ENCODE measurements around the gene ELOVL5. TPM values are rescaled to one million over a fixed set of nuclear protein-coding genes. Genes with fewer than 3 reads are reported as not detected.

Gene ELOVL5
- total and polyA plus RNA-seq, 7 experiments from 2014 or later, result 40.9 to 124 (median 66.6) TPM

DNA sequence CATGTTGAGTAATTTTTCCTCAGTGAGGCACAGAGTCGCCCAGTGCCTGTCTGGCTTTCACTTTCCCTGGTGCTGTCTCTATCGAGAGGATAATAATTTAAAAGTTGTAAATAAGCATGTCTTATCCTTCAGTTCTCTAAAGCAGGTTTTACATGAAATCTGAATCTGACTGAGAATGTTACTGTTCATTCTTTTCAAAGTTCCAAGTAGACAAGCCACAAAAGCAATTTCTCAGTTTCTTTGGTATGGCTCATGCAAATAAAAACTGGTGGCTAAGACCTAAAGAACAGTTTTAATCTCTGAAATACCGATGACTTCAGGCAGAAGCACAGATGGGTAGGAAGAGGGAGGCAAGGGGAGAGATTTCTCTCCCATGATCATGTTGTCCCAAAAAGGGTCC, 112.5 kb downstream of the ELOVL5 start:
- intact Hi-C loops (cut with micrococcal nuclease), result no loop called here
- Histone ChIP-seq H3K36me3 (ENCODE audit: control insufficient read depth in 2 of 3, insufficient read depth in 3 of 3, low read length in 3 of 3) (no peaks in the 10 kb centered on the region), H3K9me3 (ENCODE audit: control insufficient read depth in 2 of 3, low read length in 3 of 3) (no peaks in the 10 kb centered on the region), H3K27ac (ENCODE audit: low read depth, low read length) (no peak overlapping the region), H3K27me3 (ENCODE audit: control insufficient read depth in 2 of 2, insufficient read depth in 2 of 2, low read length in 2 of 2) (no peaks in the 10 kb centered on the region), H3K4me3 (ENCODE audit: low read length) (no peak overlapping the region), H3K4me1 (ENCODE audit: control insufficient read depth in 2 of 2, insufficient read depth in 2 of 2, low read length in 2 of 2) (peaks cover 10 to 11% of the 10 kb centered on the region in 2 donors)
- peaks cover 13 to 32% (median 21%) of the 10 kb centered on the region in 7 donors for H3K4me1 Mint-ChIP-seq
- DNase-seq (no peak), ATAC-seq (no peak)
- peaks cover 0 to 14% (median 0%) of the 10 kb centered on the region in 5 donors for H3K36me3 Mint-ChIP-seq
- POLR2A ChIA-PET, result no interaction called here
- H3K27ac Mint-ChIP-seq, result peak overlapping the region in 2 of 9 donors; percentile 14 to 24
- H3K9me3 Mint-ChIP-seq, result peaks cover 0 to 12% (median 2%) of the 10 kb centered on the region in 11 donors
- H3K4me3 Mint-ChIP-seq, result peak overlapping the region in 1 of 10 donors; percentile 16
- H3K27me3 Mint-ChIP-seq, result no peaks in the 10 kb centered on the region
- CTCF ChIA-PET, result no interaction called here

DNA sequence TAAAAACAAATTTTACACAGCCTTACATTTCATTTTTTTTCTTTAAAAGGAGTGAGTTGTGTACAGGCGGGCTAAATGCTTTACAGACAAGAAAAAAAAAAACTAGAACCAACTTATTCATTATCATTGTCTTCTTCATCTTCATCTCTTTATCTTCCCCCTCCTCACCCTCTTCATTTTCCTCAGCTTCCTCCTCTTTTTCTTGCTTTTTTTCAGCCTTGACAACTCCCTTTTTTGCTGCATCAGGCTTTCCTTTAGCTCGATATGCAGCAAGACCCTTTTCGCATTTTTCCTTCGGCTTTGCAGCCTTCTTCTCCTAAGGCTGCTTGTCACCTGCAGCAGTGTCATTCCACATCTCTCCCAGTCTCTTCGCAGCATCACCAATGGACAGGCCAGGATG, 113.2 kb downstream of the ELOVL5 start:
- Mint-ChIP-seq H3K36me3 (peaks cover 0 to 10% (median 0%) of the 10 kb centered on the region in 5 donors), H3K4me1 (peaks cover 5 to 25% (median 13%) of the 10 kb centered on the region in 7 donors), H3K27ac (peak overlapping the region in 2 of 9 donors; percentile 24 to 29), H3K9me3 (peaks cover 0 to 9% (median under 1%) of the 10 kb centered on the region in 11 donors), H3K4me3 (no peak overlapping the region), H3K27me3 (no peaks in the 10 kb centered on the region)
- ATAC-seq (no peak), DNase-seq (no peak)
- H3K4me3 ChIP-seq (ENCODE audit: low read length), result no peak overlapping the region
- POLR2A ChIA-PET, result no interaction called here
- no peaks in the 10 kb centered on the region for H3K9me3 ChIP-seq (ENCODE audit: control insufficient read depth in 2 of 3, low read length in 3 of 3)
- CTCF ChIA-PET, result no interaction called here
- H3K27me3 ChIP-seq (ENCODE audit: control insufficient read depth in 2 of 2, insufficient read depth in 2 of 2, low read length in 2 of 2), result no peaks in the 10 kb centered on the region
- H3K4me1 ChIP-seq (ENCODE audit: control insufficient read depth in 2 of 2, insufficient read depth in 2 of 2, low read length in 2 of 2), result peaks cover 4 to 14% of the 10 kb centered on the region in 2 donors
- intact Hi-C loops (cut with micrococcal nuclease), result no loop called here
- no peak overlapping the region for H3K27ac ChIP-seq (ENCODE audit: low read depth, low read length)
- H3K36me3 ChIP-seq (ENCODE audit: control insufficient read depth in 2 of 3, insufficient read depth in 3 of 3, low read length in 3 of 3), result no peaks in the 10 kb centered on the region

DNA sequence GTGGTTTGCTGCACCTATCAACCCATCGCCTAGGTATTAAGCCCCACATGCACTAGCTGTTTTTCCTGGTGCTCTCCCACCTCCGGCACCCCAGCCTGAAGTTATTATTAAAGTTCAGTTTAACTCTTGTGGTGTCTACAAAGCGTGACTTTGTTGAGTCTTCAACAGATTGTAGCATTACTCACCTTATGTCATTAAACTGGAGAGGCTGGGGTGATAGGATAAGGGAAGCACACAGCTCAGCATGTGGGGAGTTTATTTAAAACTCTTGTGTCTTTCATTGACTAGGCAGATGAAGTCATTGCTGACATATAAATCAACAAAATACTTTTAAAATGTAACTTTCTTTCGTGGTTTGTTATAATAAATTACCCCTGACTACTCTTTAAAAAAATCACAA, 115.4 kb downstream of the ELOVL5 start:
- Mint-ChIP-seq H3K27ac (no peak overlapping the region), H3K9me3 (peaks cover 0 to 2% (median 0%) of the 10 kb centered on the region in 11 donors), H3K4me1 (peaks cover 0 to 17% (median 9%) of the 10 kb centered on the region in 7 donors), H3K27me3 (no peaks in the 10 kb centered on the region), H3K4me3 (no peak overlapping the region), H3K36me3 (peaks cover 0 to 3% (median 0%) of the 10 kb centered on the region in 5 donors)
- POLR2A ChIA-PET, result no interaction called here
- Histone ChIP-seq H3K27ac (ENCODE audit: low read depth, low read length) (no peak overlapping the region), H3K9me3 (ENCODE audit: control insufficient read depth in 2 of 3, low read length in 3 of 3) (no peaks in the 10 kb centered on the region), H3K4me1 (ENCODE audit: control insufficient read depth in 2 of 2, insufficient read depth in 2 of 2, low read length in 2 of 2) (peaks cover 0 to 14% of the 10 kb centered on the region in 2 donors), H3K27me3 (ENCODE audit: control insufficient read depth in 2 of 2, insufficient read depth in 2 of 2, low read length in 2 of 2) (no peaks in the 10 kb centered on the region), H3K36me3 (ENCODE audit: control insufficient read depth in 2 of 3, insufficient read depth in 3 of 3, low read length in 3 of 3) (no peaks in the 10 kb centered on the region), H3K4me3 (ENCODE audit: low read length) (no peak overlapping the region)
- CTCF ChIA-PET, result no interaction called here
- ATAC-seq (no peak), DNase-seq (no peak)
- intact Hi-C loops (cut with micrococcal nuclease), result no loop called here

DNA sequence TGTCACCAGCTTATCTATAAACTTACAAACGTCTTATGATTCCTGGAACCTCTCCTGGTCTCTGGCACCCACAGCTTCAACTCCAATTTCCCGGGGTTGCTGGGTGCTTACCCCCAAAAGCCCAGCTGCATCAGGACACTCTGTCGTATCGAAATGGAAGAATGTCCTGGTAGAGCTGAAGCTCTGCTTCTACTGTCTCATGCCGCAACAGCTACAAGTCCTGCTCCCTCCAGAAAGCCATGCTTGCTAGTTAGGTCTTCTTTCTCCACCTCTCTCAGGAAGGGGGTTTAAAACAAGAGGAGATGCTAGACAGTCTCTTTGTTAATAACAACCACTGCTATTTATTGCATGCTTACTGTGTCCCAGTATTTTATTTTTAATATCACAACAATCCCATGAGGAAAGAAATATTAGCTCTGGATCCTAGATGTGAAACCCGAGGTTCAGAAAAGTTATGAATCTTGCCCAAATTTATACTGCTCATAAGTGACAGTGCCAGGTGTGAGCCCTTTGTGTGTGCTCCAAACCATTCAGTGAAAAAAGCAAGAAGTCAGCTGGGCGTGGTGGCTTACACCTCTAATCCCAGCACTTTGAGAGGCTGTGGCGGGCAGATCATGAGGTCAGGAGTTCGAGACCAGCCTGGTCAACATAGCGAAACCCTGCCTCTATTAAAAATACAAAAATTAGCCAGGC, 117.8 kb downstream of the ELOVL5 start:
- H3K27me3 ChIP-seq (ENCODE audit: control insufficient read depth in 2 of 2, insufficient read depth in 2 of 2, low read length in 2 of 2), result no peaks in the 10 kb centered on the region
- no peak overlapping the region for H3K4me3 ChIP-seq (ENCODE audit: low read length)
- H3K36me3 ChIP-seq (ENCODE audit: control insufficient read depth in 2 of 3, insufficient read depth in 3 of 3, low read length in 3 of 3), result no peaks in the 10 kb centered on the region
- ChIA-PET POLR2A (no interaction called here), CTCF (interaction anchor here (0.6 kb wide), 1 partner anchor 37 kb away, joined by 4 read pairs; no protein-coding TSS in a partner anchor)
- H3K36me3 Mint-ChIP-seq, result no peaks in the 10 kb centered on the region
- DNase-seq, result no peak
- H3K27ac ChIP-seq (ENCODE audit: low read depth, low read length), result no peak overlapping the region
- no peak for ATAC-seq
- peaks cover 0 to 14% of the 10 kb centered on the region in 2 donors for H3K4me1 ChIP-seq (ENCODE audit: control insufficient read depth in 2 of 2, insufficient read depth in 2 of 2, low read length in 2 of 2)
- intact Hi-C loops (cut with micrococcal nuclease), result no loop called here
- H3K27ac Mint-ChIP-seq, result no peak overlapping the region
- no peaks in the 10 kb centered on the region for H3K27me3 Mint-ChIP-seq
- H3K4me1 Mint-ChIP-seq, result peaks cover 0 to 9% (median 6%) of the 10 kb centered on the region in 7 donors
- H3K4me3 Mint-ChIP-seq, result no peak overlapping the region
- H3K9me3 Mint-ChIP-seq, result no peaks in the 10 kb centered on the region
- H3K9me3 ChIP-seq (ENCODE audit: control insufficient read depth in 2 of 3, low read length in 3 of 3), result no peaks in the 10 kb centered on the region

DNA sequence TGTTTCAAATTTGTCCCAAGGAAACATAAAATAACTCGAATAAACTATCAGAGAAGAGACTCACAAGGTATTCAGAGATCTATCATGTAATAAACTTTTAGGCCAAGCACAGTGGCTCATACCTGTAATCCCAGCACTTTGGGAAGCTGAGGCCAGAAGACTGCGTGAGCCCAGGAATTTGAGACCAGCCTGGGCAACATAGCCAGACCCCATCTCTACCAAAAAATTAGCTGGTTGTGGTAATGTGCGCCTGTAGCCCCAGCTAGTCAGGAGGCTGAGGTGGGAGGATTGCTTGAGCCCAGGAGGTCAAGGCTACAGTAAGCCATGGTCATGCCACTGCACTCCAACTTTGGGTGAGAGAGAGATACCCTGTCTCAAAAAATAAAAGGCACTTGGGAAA, 120.9 kb downstream of the ELOVL5 start:
- intact Hi-C loops (cut with micrococcal nuclease), result no loop called here
- POLR2A ChIA-PET, result interaction anchor here (1.2 kb wide), 1 partner anchor 10 kb away, joined by 3 read pairs; no protein-coding TSS in a partner anchor

DNA sequence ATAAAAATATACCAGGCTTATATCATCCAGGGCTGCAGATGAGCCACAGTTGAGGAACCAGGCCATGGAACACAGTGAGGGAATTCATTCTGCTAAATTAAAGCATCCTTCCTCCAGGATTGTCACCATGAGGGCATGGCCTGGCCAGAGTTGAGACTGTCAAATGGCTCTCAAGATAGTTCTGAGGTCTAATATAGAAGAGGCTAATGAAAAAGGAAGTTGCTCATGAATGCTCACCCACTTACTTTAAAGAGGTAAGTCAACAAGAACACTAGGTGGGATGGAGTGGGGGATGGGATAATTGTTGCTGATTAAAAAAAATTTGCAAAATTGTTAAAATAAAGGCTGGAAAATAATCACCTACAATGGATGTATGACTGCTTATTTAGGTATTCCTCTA, 128.1 kb downstream of the ELOVL5 start:
- Histone ChIP-seq H3K27me3 (ENCODE audit: control insufficient read depth in 2 of 2, insufficient read depth in 2 of 2, low read length in 2 of 2) (no peaks in the 10 kb centered on the region), H3K4me1 (ENCODE audit: control insufficient read depth in 2 of 2, insufficient read depth in 2 of 2, low read length in 2 of 2) (no peaks in the 10 kb centered on the region), H3K9me3 (ENCODE audit: control insufficient read depth in 2 of 3, low read length in 3 of 3) (no peaks in the 10 kb centered on the region), H3K36me3 (ENCODE audit: control insufficient read depth in 2 of 3, insufficient read depth in 3 of 3, low read length in 3 of 3) (no peaks in the 10 kb centered on the region), H3K4me3 (ENCODE audit: low read length) (no peak overlapping the region), H3K27ac (ENCODE audit: low read depth, low read length) (no peak overlapping the region)
- intact Hi-C loops (cut with micrococcal nuclease), result no loop called here
- Mint-ChIP-seq H3K27ac (no peak overlapping the region), H3K4me3 (no peak overlapping the region), H3K27me3 (no peaks in the 10 kb centered on the region), H3K4me1 (peaks cover 4 to 12% (median 5%) of the 10 kb centered on the region in 7 donors), H3K9me3 (peaks cover 0 to 4% (median 0%) of the 10 kb centered on the region in 11 donors), H3K36me3 (peaks cover 0 to 7% (median 0%) of the 10 kb centered on the region in 5 donors)
- ATAC-seq (no peak), DNase-seq (no peak)
- CTCF ChIA-PET, result no interaction called here
- POLR2A ChIA-PET, result no interaction called here

More for the DNA sequence above, 120.9 kb downstream of the ELOVL5 start:
- H3K4me3 Mint-ChIP-seq, result no peak overlapping the region
- H3K36me3 Mint-ChIP-seq, result no peaks in the 10 kb centered on the region
- ATAC-seq (no peak), DNase-seq (no peak)
- H3K9me3 ChIP-seq (ENCODE audit: control insufficient read depth in 2 of 3, low read length in 3 of 3), result no peaks in the 10 kb centered on the region
- H3K27ac ChIP-seq (ENCODE audit: low read depth, low read length), result no peak overlapping the region
- H3K36me3 ChIP-seq (ENCODE audit: control insufficient read depth in 2 of 3, insufficient read depth in 3 of 3, low read length in 3 of 3), result no peaks in the 10 kb centered on the region
- H3K27me3 ChIP-seq (ENCODE audit: control insufficient read depth in 2 of 2, insufficient read depth in 2 of 2, low read length in 2 of 2), result no peaks in the 10 kb centered on the region
- peaks cover 0 to 8% (median 0%) of the 10 kb centered on the region in 7 donors for H3K4me1 Mint-ChIP-seq
- no peaks in the 10 kb centered on the region for H3K27me3 Mint-ChIP-seq
- no peak overlapping the region for H3K27ac Mint-ChIP-seq
- no peak overlapping the region for H3K4me3 ChIP-seq (ENCODE audit: low read length)
- H3K4me1 ChIP-seq (ENCODE audit: control insufficient read depth in 2 of 2, insufficient read depth in 2 of 2, low read length in 2 of 2), result peaks cover 0 to 14% of the 10 kb centered on the region in 2 donors
- H3K9me3 Mint-ChIP-seq, result no peaks in the 10 kb centered on the region
- CTCF ChIA-PET, result interaction anchor here (0.6 kb wide), 1 partner anchor 19 kb away, joined by 3 read pairs; no protein-coding TSS in a partner anchor

Measured in naive thymus-derived CD4-positive, alpha-beta T cell (primary cell).